ENCODE results near the gene PDE8A.
"Not testable (repeated sequence)": the region's sequence is repeated elsewhere in the genome, so short reads cannot be mapped to it uniquely, and the experiment has no call there.

Gene PDE8A

DNA sequence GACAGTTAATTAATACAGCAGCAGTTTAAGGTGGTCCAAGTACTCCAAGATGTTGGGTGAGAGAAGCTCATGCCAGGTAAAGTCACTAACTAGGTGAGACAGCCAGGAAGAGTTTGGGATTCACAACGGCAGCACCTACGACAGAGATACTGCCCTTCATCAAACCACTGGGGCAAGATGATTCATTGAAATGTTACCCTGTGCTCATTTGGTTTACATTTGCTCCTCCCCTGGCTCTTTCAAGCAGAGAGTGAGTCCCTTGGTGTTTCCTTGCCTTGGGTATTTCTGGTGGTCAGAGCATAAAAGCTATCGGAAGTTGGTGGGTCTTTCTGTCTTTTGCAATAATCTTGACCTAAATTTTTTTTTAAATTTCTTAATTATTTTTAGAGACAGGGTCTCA is 19.9 kb upstream of the PDE8A start:
- no peak for DNase-seq (ENCODE audit: low read depth)

DNA sequence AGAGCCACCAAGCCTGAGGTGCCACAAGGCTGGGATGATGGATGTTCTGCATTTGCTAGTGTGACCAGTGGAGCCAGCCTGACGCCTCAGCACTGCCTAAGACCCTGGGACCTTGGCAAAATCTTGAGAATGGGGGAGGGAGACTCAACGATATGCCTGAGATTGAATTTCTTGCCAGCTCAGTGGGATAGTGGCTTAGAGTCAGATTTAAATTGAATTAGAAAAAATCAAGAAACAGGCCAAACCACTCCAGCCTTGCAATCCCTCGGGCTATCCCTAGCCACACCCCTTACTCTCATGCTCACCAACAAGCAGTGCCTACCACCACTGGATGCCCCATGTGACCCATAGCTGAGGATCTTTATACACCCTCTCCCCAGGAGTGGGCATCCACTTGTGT is 18.7 kb upstream of the PDE8A start:
- no peak for DNase-seq (ENCODE audit: low read depth)

DNA sequence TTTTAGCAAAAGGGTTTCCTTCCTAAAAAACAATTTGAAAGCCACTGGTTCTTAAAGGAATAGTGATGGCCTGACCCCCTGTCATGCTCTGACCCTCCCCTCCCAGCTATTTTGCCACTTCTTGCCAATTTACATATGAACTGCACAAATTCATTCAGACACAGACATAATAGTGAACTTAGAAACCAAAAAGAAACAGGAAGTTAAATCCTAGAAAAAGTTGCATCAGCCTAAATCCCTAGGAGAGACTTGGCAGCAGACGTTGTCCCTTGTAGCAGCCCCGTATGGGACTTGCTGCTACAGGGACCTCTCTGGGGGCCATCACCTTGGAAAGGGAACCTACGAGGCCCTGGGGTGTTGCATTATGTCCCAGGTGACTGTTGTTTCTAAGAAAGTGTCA is 14.3 kb upstream of the PDE8A start:
- DNase-seq (ENCODE audit: low read depth), result no peak

DNA sequence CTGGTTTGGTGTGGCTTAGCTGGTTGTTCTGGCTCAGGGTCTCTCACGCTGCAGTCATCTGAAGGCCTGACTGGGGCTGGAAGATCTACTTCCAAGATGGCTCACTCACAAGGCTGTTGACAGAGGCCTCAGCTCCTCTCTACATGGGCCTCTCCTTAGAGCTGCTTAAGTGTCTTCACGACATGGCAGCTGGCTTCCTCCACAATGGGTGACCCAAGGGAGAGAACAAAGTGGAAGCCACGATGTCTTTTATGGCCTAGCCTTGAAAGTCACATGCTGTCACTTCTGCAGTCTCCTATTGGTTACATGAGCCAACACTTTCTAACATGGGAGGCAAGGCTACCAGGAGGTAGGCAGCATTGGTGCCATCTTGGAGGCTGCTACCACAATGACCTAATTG is 13.4 kb upstream of the PDE8A start:
- no peak for DNase-seq (ENCODE audit: low read depth)

DNA sequence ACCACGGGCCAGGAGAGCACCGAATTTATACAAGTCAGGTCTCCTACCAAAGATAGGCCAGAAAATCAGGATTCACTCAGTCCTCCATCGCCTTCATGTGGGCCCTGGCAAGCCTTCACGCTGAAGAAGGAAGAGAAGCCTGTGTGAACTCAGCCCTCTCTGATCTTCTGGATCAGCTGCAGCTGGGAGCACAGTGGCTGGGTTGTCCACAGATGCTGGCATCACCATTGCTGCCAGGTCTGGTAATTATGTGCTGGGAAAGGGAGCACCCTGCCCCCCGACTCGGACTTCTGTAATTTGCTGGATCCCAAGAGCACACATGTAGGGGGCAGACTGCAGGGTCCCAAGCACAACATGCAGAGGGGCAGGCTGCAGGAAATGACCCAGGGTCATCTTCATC is 12.4 kb upstream of the PDE8A start:
- no peak for DNase-seq (ENCODE audit: low read depth)

DNA sequence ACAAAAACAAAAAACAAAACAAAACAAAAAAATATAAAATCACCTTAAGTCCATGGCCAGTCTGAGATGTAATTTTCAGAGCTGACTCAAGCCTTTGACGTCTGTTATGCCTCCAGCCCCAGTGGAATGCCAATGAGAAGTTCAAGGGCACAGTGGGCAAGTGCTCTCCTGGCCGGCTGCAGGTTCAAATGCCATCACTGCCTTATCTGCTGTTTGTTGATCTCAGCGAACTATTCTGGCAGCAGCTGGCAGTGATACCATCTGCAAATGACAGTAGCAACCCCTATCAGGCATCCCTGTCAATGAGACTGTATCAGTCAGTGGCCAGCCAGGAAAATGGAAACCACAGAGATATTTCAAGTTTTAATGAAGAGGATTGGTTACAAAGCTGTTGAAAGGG is 10.8 kb upstream of the PDE8A start:
- no peak for DNase-seq (ENCODE audit: low read depth)

DNA sequence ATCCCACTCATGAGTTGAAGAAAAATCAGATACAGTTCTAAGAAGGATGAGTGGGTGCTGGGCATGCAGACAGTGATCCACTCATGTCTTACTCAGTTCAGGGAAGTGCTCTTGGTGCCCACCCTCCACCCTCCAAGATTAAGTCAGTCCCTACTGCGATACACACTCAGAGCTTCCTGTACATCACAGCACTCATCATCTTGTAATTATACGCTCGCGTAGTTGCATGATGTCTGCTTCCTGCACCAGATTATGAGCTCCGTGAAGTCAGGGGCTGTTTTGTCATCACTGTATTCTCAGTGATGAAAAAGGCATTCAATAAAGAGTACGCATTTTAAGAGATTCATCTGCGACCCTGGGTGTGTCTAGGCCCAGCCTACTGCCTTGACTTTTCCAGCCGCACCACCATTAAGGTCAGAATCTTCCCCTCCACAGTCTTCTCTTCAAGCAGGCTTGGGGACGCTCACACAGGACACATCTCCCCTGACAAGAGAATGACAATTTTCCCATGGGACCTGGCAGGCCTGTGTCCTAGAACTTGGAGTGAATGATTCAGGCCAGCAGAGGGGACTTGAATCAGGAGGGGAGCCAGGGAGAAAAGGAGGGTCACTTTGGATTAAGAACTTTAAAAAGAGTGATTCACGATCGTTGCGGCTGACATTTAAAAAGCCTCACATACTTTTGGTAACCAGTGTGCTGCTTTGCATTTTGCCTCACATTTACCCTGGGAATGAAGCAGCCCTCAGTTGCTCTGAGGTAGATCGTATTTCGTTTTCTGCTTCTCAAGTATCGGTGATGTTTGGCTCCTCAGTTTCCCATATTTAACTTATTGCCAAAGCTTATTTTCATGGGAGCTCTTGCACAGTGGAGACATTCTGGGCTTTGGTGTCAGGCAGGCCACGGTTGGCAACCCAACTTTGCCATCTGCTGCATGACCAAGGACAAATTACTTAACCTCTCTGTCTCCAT is 7.9 kb upstream of the PDE8A start:
- DNase-seq (ENCODE audit: low read depth), result no peak

DNA sequence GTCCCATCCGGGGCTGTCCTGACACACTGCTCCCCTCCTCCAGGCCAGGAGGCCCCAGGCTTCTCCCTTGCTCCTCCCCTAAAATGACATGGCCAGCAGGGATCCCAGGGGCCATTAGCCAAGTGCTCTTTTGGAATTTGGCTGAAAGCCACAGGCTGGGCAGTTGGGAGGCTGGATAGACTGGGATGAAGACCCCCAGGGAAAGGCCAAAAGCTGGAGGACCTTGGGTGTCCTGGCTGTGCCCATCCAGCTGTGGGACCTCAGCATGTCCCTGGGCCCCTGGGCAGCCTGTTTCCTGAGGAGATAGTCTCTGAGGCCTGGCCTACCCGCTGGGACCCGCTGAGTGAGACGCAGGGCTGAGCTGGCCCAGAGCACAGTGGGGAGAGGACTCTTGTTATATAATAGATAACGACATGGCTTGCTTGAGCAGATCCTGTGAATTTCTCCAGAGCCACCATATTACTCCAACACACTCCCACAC is 5.7 kb upstream of the PDE8A start:
- DNase-seq (ENCODE audit: low read depth), result no peak

DNA sequence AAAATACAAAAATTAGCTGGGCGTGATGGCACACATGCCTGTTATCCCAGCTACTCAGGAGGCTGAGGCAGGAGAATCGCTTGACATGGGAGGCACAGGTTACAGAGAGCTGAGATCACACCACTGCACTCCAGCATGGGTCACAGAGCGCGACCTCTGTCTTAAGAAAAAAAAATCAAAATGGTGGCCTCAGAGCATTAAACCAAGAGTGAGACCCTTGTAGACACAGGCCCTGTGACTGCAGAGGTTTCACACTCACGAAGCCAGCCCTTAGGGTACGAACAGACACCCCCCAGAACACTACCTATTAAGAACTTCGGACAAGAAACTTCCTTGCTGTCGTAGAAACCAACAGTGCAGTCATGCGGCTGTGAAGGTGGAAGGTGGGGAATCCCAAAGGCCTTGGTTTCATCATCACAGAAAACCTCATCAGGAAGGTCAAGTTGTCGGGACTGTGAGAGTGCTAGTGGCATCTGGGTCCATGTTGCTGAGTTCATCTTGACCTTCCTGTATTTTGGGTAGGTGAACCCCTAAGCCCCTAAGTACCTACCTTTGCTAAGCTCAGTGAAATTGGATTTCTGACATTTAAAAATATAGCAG is 4.8 kb upstream of the PDE8A start:
- no peak for DNase-seq (ENCODE audit: low read depth)

DNA sequence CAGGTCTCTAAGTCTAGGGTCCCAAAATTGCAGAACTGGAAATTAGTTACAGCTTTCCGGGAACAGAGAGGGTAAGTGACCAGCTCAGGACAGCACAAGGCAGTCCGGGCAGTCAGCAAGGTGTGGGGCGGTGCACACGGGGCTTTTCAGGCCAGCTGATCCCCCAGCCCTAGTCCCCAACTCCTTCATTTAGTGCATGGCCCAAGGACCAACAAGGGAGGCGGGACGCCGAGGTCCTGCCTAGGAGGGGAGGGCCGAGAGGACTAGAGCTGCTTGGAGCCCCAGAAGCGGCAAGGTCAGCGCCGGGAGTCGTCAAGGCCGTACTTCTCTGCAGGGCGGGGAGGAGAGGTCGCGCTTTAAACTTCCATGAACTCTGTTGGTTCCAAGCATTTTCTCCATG is 2.0 kb upstream of the PDE8A start:
- no peak for DNase-seq (ENCODE audit: low read depth)

DNA sequence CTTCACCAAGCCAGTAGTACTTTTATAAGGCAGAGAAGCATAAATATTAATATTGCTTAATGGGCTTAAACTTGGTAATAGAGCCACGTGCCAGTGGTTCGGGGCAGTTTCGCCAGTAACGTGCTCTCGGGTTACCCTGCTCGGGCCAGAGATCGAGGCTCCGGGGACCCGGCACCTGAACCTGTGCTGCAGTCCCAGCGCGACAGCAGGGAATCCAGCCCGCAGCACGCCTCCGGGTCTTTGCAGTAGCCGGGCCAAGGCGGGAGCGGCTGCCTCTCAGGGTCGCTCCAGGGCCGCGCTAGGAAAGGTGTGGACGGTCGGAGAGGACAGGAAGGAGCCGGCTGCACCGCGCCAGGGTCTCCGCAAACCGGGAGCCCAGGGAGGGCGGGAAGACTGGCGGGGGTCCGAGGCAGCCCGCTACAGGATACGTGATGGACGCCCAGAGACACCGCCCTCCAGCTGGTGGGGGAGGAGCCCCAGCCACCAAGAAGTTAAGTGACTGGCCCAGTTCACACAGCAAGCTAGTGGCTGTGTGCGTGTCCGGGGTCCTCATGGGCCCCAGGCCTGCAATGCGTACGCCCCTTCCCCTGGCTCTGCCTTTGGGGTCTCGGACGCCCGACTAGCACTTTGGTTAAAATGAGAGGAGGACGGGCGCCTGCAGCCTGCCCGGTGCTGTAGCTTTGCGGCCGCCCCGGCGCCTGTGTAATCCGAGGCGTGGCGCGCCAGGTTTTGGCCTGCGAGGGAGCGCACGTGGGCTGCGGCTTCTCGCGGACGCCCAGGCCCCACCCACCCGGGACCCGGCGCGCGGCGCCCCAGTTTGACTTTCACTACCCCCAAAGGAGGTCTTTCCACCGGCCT is 1.2 kb upstream of the PDE8A start:
- DNase-seq (ENCODE audit: low read depth), result peak; percentile 58

DNA sequence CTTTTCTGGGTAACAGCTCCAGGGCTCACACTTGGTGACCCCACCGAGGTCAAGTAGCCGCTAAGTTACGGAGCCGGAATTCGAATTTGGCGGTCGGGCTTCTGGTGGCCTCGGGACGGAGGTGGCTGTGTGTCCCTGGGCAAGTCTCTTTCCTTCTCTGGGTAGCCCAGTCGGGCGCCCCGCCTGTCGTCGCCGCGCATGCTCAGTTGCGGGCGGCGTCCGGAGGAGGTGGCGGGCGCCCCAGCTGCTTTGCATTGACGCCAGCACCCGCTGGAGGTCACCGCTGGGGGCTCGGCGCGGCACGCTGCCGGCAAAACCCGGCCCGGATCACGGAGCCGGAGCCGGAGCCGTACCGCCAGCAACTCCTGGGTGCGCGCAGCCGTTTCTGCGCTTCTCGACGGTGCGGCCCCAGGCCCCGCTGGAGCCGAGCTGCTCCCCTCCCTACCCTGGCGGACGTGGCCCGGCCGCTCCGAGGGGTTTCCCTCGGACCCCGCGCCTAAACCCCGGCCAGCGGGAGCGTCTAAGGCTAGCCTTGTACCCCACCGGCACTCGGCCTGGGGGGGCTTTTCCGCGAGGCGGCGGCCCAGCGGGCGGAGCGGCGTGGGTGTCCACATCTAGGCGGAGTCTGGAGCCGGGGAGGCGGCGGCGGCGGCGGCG is 474 bp upstream of the PDE8A start:
- DNase-seq (ENCODE audit: low read depth), result peak; percentile 72

DNA sequence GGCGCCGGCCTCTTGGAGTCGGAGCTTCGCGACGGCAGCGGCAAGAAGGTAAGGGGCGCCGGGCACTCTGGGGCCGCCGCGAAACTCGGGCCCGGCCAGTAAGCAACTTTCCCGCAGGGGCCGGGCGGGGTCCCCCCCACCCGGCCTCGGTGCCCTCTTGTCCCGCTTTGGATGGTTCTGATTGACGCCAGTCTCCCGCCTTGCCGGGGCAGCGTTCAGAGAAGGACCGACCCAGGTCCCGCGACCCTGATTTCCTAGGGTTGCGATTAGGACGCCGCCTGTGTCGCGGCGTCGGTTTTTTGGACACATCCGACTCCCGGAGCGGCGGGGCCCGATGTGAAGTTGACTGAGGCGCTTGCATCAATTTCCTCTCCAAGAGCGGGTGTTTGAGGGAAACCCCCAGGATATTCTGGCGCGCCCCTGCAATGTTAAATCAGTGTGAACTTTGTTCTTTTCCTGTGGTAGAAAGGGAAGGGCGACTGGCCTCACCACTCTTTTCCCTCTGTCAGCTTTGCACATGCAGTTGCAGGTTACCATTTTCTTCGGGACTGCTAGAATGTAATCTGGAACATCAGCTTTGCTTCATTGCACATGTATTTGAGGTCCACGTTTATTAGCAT is 755 bp downstream of the PDE8A start:
- DNase-seq (ENCODE audit: low read depth), result no peak

DNA sequence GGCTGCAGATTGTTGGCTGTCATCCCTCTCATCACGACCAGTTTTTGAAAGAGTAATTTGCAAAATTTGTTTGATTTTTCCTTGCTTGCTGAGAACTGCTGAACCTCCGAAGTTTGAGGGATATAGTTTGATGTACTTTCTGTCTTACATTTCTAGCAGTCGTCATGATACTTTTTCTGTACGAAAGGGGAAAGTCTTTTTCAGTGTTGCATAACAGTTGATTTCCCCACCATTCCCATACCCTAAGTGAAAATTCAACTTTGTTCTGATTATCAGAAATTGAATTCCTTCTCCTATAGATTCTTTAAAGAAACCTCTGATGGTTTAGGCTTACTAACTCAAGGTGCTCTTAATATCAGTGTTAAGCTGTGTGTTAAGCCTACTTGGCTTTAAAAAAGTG is 1.6 kb downstream of the PDE8A start:
- no peak for DNase-seq (ENCODE audit: low read depth)

DNA sequence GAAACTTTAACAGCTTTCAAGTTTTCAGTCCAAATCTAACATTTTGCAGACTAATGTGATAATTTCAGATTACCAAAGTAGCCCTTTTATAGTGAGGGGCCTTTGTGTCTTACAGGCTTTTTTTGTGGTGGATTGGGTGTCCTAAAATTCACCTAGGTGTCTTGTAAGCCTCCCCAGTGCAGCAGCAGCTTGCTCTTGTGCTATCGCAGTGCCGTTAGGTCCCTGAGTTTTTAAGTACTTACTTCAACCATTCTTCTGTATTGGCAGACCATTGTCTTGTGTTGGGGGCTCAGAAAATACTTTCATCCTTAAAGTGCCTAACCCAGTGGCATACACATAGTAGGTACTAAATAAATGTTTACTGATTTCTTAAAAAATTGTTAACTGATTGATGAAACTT is 2.1 kb downstream of the PDE8A start:
- no peak for DNase-seq (ENCODE audit: low read depth)

DNA sequence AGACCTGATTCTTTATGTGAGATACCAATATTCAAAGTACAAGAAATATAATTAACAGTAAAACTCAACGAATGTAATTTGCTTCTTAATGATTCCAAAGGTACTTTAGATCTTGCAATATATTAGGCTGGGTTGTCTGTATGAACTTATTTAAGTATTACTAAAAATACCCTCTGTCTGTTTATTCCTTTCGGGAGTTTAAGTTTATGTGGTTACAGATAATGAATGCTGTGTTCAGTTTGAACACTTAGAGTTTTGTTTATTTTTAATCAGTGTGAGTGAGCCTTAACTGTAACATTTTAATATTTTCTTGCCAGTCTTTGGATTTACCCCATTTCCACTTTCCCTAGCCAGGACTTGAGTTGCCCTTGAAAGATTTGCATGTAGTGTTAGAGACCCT is 3.5 kb downstream of the PDE8A start:
- DNase-seq (ENCODE audit: low read depth), result no peak

DNA sequence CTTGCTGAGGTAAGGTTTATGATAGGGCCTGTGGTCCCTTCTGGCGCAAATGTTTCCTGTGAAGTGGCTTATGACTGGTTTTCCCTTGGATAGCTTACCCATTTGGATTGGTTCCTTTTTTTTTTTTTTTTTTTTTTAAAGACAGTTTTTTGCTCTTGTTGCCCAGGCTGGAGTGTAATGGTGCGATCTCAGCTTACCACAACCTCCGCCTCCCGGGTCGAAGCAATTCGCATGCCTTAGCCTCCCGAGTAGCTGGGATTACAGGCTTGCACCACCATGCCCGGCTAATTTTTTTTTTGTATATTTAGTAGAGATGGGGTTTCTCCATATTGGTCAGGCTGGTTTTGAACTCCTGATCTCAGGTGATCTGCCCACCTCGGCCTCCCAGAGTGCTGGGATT is 5.7 kb downstream of the PDE8A start:
- not testable (repeated sequence) for DNase-seq (ENCODE audit: low read depth)

DNA sequence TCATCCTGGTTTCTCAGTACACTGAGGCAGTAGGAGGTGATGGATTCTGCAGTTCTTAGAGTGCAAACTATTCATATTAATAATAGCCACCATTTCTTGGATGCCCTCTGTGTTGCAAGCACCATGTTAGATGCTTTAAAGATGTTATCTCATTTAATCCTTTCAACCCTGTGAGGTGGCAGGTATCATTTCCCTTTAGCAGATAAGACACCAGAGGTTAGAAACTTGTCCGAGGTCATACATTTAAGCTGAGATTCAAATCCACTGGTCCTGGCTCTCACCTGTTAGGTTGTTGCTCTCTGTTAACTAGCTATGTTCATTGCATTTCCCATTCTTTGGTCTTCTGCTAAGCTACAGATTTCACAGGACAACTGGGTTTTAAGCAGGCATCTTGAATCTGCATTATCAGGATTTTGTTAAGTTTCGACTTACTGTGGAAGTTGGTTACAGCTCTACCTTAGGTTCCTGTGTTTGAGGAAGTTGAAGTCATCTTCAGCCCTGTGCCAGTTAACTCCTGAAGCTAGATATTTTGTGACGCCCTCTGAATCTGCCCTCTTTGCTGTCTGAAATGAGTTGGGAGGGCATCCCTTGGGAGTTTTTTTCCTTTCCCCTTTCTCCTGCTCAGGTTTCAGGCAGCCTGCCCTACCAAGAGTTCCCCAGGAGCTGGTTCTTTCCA is 6.4 kb downstream of the PDE8A start:
- DNase-seq (ENCODE audit: low read depth), result no peak

DNA sequence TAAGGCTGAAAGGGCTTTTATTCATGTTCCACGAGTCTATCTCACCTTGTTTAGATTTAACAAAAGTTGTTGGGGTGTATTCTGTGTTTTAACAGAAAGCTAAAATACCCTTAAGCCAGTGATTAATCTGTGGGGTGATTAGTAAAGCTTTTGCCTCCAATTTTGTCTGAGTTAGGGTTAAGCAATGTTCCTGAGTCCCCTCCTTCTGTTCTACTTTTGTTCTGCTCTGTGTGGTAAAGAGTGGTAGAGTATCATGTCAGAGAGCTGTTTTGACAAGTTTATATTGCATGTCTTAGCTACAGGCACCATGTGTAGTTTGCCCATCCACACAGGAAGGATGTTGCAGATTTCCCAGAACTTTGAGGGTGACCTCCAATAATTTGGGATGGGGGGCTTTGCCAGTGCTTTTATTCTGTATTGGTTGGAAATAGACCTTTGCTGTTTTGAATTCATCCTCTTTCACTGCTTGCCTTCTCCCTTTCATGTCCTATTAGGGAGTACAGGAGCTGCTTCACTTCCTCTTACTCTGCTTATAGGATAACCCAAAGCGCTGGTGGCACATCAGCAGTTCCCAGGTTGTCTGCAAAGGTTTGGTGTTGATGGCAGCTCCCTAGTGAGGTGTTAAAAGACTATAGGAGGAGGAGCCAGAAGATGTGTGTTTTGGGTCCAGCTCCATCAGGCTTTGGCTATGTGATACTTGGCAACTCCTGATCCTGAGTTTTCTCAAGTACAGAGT is 7.4 kb downstream of the PDE8A start:
- DNase-seq (ENCODE audit: low read depth), result no peak

DNA sequence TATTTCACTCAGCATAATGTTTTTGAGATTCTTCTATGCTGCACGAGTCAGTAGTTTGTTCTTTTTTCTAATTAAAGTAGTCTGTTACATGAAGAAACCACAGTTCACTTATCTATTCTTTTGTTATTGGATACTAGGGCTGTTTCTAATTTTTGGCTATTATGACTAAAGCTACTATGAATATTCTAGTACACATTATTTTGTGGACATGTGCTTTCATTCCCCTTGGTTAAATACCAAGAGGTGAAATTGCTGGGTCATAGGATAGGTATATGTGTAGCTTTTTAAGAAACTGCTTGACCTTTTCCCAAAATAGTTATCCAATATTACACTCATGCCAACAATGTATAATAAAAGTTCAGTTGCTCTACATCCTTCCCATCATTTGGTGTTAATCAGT is 8.9 kb downstream of the PDE8A start:
- no peak for DNase-seq (ENCODE audit: low read depth)

All from GM04503 (cell line).